Body of pancreas (tissue), 4 donors: Measurements from ENCODE around the gene ADIPOR2.

Experiments used
- CTCF ChIP-seq, 7 experiments: fragments of 450-650 bp in 4 of 7; fragments of 200-600 bp in 3 of 7; sonication (generic) in 3 of 7; IDR thresholded peaks; one replicate each; pipeline ENCODE4 v1.5.1; 2016 to 2019; ENCODE audit warnings: antibody characterized with exemption in 7 of 7
- POLR2A ChIP-seq, 3 donors: fragments of 450-650 bp; IDR thresholded peaks; one replicate each; pipeline ENCODE4 v1.6.1; 2016; ENCODE audit warnings: antibody characterized with exemption in 3 of 3, mild to moderate bottlenecking in 2 of 3

- TF ChIP-seq CTCF (IDR thresholded peaks at IDR 0.05) = no peak
- no peak for TF ChIP-seq POLR2A (IDR thresholded peaks at IDR 0.05)
These were observed 120.5 kb downstream of the ADIPOR2 start for GRCh38 chr12:1811281-1811947.
